ENCODE data around the gene TMEM234.

The TMEM234 gene

GRCh38 chr1:32250893-32251716, 29.0 kb upstream of the TMEM234 start, which contains the start of gene LCK:
TSS of gene LCK (plus strand) at chr1:32251265. CDS start at chr1:32274330, 23,065 bp downstream.
- Histone ChIP-seq H3K27me3 (replicated peaks; ENCODE audit: control insufficient read depth, insufficient read depth, low read length, poor library complexity, severe bottlenecking) (no peaks in the 10 kb centered on the region), H3K4me1 (ENCODE audit: control insufficient read depth, insufficient read depth, low read length, poor library complexity, severe bottlenecking) (peaks cover 60% of the 10 kb centered on the region), H3K27ac (ENCODE audit: insufficient read depth, low read length, poor library complexity, severe bottlenecking) (peak within 1 kb of the TSS; percentile 92), H3K4me3 (ENCODE audit: insufficient read depth, low read depth, low read length, poor library complexity, severe bottlenecking) (peak within 1 kb of the TSS; percentile 80), H3K36me3 (ENCODE audit: control insufficient read depth, insufficient read depth, low read length) (no peaks in the 10 kb centered on the region), H3K9me3 (ENCODE audit: control insufficient read depth, low read length) (no peaks in the 10 kb centered on the region)
- peak; percentile 33 to 42 (median 41) for DNase-seq

- no peaks in the 10 kb centered on the region for H3K27me3 ChIP-seq (replicated peaks; ENCODE audit: control insufficient read depth, insufficient read depth, low read length, poor library complexity, severe bottlenecking)
- H3K27ac ChIP-seq (ENCODE audit: insufficient read depth, low read length, poor library complexity, severe bottlenecking), result peak overlapping the region; percentile 92
- H3K9me3 ChIP-seq (ENCODE audit: control insufficient read depth, low read length), result no peaks in the 10 kb centered on the region
- H3K4me1 ChIP-seq (ENCODE audit: control insufficient read depth, insufficient read depth, low read length, poor library complexity, severe bottlenecking), result peaks cover 51% of the 10 kb centered on the region
- H3K36me3 ChIP-seq (ENCODE audit: control insufficient read depth, insufficient read depth, low read length), result no peaks in the 10 kb centered on the region
- peak overlapping the region; percentile 80 for H3K4me3 ChIP-seq (ENCODE audit: insufficient read depth, low read depth, low read length, poor library complexity, severe bottlenecking)
- DNase-seq, result peak; percentile 71 to 79 (median 73)
Observed at GRCh38 chr1:32249831-32250525, 27.8 kb upstream of the TMEM234 start.

DNA sequence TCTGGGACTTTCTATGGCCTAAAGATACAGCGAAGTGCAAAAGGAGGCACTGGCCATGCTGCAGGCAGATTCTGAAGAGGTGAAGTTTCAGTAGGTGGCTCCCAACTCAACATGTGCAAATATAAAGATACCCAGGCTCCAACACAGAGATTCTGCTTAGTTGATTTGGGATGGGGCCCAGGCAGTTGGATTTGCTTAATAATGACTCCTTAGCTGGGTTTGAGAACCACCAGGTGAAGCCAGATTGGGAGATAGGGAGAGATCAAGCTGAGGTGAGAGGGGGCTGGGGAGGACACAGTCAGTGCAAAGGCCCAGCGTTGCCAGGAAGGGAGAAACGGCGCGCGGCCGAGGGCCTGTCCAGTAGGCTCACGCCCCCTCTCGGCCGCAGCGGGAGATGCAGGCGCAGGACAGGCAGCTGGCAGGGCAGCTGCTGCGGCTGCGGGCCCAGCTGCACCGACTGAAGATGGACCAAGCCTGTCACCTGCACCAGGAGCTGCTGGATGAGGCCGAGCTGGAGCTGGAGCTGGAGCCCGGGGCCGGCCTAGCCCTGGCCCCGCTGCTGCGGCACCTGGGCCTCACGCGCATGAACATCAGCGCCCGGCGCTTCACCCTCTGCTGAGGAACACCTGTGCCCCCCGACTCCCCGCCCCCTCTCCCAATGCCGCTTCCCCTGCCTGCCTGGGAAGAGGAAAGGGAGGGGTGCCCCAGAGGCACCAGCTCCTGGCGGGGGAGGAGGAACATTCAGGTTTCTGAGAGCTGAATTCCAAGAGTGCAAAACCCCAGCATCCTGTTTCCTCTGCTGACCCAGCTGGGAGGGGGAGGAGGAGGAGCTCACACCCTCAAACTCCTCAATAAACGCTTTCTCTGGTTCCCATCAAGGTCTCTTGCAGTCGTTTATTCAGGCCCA, 26.1 kb upstream of the TMEM234 start:
- H3K36me3 ChIP-seq (ENCODE audit: control insufficient read depth, insufficient read depth, low read length), result no peaks in the 10 kb centered on the region
- peak overlapping the region; percentile 92 for H3K27ac ChIP-seq (ENCODE audit: insufficient read depth, low read length, poor library complexity, severe bottlenecking)
- H3K4me3 ChIP-seq (ENCODE audit: insufficient read depth, low read depth, low read length, poor library complexity, severe bottlenecking), result peak overlapping the region; percentile 45
- DNase-seq, result peak; percentile 48 to 74 (median 57)
- peaks cover 42% of the 10 kb centered on the region for H3K4me1 ChIP-seq (ENCODE audit: control insufficient read depth, insufficient read depth, low read length, poor library complexity, severe bottlenecking)
- no peaks in the 10 kb centered on the region for H3K9me3 ChIP-seq (ENCODE audit: control insufficient read depth, low read length)
- H3K27me3 ChIP-seq (replicated peaks; ENCODE audit: control insufficient read depth, insufficient read depth, low read length, poor library complexity, severe bottlenecking), result no peaks in the 10 kb centered on the region

DNA sequence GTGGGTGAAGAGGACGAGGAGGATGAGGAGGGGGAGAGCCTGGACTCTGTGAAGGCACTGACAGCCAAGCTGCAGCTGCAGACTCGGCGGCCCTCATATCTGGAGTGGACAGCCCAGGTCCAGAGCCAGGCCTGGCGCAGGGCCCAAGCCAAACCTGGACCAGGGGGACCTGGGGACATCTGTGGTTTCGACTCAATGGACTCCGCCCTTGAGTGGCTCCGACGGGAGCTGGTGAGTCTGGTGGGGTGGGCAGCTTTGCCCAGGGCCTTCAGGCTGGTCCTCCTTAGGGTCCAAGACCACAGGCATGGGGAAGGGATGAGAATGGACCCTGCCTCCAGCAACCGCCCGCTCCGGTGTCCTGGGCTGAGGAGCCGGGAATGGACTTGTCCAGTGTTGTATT, 25.3 kb upstream of the TMEM234 start:
- H3K9me3 ChIP-seq (ENCODE audit: control insufficient read depth, low read length), result no peaks in the 10 kb centered on the region
- H3K4me3 ChIP-seq (ENCODE audit: insufficient read depth, low read depth, low read length, poor library complexity, severe bottlenecking), result no peak overlapping the region
- no peaks in the 10 kb centered on the region for H3K36me3 ChIP-seq (ENCODE audit: control insufficient read depth, insufficient read depth, low read length)
- no peaks in the 10 kb centered on the region for H3K27me3 ChIP-seq (replicated peaks; ENCODE audit: control insufficient read depth, insufficient read depth, low read length, poor library complexity, severe bottlenecking)
- peak overlapping the region; percentile 92 for H3K27ac ChIP-seq (ENCODE audit: insufficient read depth, low read length, poor library complexity, severe bottlenecking)
- H3K4me1 ChIP-seq (ENCODE audit: control insufficient read depth, insufficient read depth, low read length, poor library complexity, severe bottlenecking), result peaks cover 41% of the 10 kb centered on the region
- no peak for DNase-seq

- H3K27ac ChIP-seq (ENCODE audit: insufficient read depth, low read length, poor library complexity, severe bottlenecking), result peak within 1 kb of the TSS; percentile 92
- no peak for DNase-seq
- H3K4me3 ChIP-seq (ENCODE audit: insufficient read depth, low read depth, low read length, poor library complexity, severe bottlenecking), result peak within 1 kb of the TSS; percentile 45
- no peaks in the 10 kb centered on the region for H3K36me3 ChIP-seq (ENCODE audit: control insufficient read depth, insufficient read depth, low read length)
- no peaks in the 10 kb centered on the region for H3K9me3 ChIP-seq (ENCODE audit: control insufficient read depth, low read length)
- no peaks in the 10 kb centered on the region for H3K27me3 ChIP-seq (replicated peaks; ENCODE audit: control insufficient read depth, insufficient read depth, low read length, poor library complexity, severe bottlenecking)
- peaks cover 41% of the 10 kb centered on the region for H3K4me1 ChIP-seq (ENCODE audit: control insufficient read depth, insufficient read depth, low read length, poor library complexity, severe bottlenecking)
Observed at GRCh38 chr1:32246888-32247273, 24.7 kb upstream of the TMEM234 start, which contains the start of gene FAM167B. TSS of gene FAM167B (plus strand) at chr1:32247222. CDS start at chr1:32247422, 200 bp downstream.

DNA sequence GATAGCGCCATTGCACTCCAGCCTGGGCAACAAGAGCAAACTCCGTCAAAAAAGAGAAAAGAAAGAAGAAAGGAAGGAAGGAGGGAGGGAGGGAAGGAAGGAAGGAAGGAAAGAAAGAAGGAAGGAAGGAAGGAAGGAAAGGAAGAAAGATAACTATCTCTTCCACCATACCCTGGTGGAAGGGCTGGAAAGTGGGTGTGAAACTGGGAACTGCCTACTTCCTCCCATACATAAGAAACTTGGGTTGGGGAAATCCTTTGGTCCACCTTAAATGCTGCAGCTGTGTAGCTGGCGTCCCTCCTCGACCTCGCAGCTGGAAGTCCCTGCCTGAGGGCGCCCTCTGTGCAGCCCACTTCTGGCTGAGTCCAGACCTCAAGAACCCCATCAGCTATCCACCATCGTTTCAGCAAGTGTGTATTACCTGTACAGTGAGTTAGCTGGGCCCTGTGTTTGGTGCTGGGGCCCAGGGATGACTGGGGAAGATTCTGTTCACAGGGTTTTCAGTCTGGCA, 20.2 kb upstream of the TMEM234 start:
- Histone ChIP-seq H3K27me3 (replicated peaks; ENCODE audit: control insufficient read depth, insufficient read depth, low read length, poor library complexity, severe bottlenecking) (no peaks in the 10 kb centered on the region), H3K4me3 (ENCODE audit: insufficient read depth, low read depth, low read length, poor library complexity, severe bottlenecking) (no peak overlapping the region), H3K9me3 (ENCODE audit: control insufficient read depth, low read length) (no peaks in the 10 kb centered on the region), H3K36me3 (ENCODE audit: control insufficient read depth, insufficient read depth, low read length) (no peaks in the 10 kb centered on the region), H3K27ac (ENCODE audit: insufficient read depth, low read length, poor library complexity, severe bottlenecking) (no peak overlapping the region), H3K4me1 (ENCODE audit: control insufficient read depth, insufficient read depth, low read length, poor library complexity, severe bottlenecking) (peaks cover 20% of the 10 kb centered on the region)
- DNase-seq, result no peak

GRCh38 chr1:32241001-32241763, 19.0 kb upstream of the TMEM234 start:
- H3K4me3 ChIP-seq (ENCODE audit: insufficient read depth, low read depth, low read length, poor library complexity, severe bottlenecking), result peak overlapping the region; percentile 80
- no peaks in the 10 kb centered on the region for H3K36me3 ChIP-seq (ENCODE audit: control insufficient read depth, insufficient read depth, low read length)
- H3K9me3 ChIP-seq (ENCODE audit: control insufficient read depth, low read length), result no peaks in the 10 kb centered on the region
- DNase-seq, result no peak
- H3K4me1 ChIP-seq (ENCODE audit: control insufficient read depth, insufficient read depth, low read length, poor library complexity, severe bottlenecking), result peaks cover 14% of the 10 kb centered on the region
- H3K27me3 ChIP-seq (replicated peaks; ENCODE audit: control insufficient read depth, insufficient read depth, low read length, poor library complexity, severe bottlenecking), result no peaks in the 10 kb centered on the region
- peak overlapping the region; percentile 30 for H3K27ac ChIP-seq (ENCODE audit: insufficient read depth, low read length, poor library complexity, severe bottlenecking)

GRCh38 chr1:32240140-32240951, 18.2 kb upstream of the TMEM234 start:
- no peaks in the 10 kb centered on the region for H3K36me3 ChIP-seq (ENCODE audit: control insufficient read depth, insufficient read depth, low read length)
- peak overlapping the region; percentile 80 for H3K4me3 ChIP-seq (ENCODE audit: insufficient read depth, low read depth, low read length, poor library complexity, severe bottlenecking)
- peaks cover 14% of the 10 kb centered on the region for H3K4me1 ChIP-seq (ENCODE audit: control insufficient read depth, insufficient read depth, low read length, poor library complexity, severe bottlenecking)
- H3K27me3 ChIP-seq (replicated peaks; ENCODE audit: control insufficient read depth, insufficient read depth, low read length, poor library complexity, severe bottlenecking), result no peaks in the 10 kb centered on the region
- no peaks in the 10 kb centered on the region for H3K9me3 ChIP-seq (ENCODE audit: control insufficient read depth, low read length)
- peak; percentile 34 to 56 (median 46) for DNase-seq
- H3K27ac ChIP-seq (ENCODE audit: insufficient read depth, low read length, poor library complexity, severe bottlenecking), result peak overlapping the region; percentile 30

Measured in effector memory CD4-positive, alpha-beta T cell (primary cell).